NCI-H146 treated with DMSO at 0.1 percent for 48 hours (cell line): ENCODE results near the gene ZIC2.
"Not testable (repeated sequence)": the region's sequence is repeated elsewhere in the genome, so short reads cannot be mapped to it uniquely, and the experiment has no call there.

Experiments used
- DNase-seq: peaks from one replicate; lab custom pipeline; 2025; ENCODE audit not compliant: unreplicated experiment; lab: John Stamatoyannopoulos, UW

Gene ZIC2

GRCh38 chr13:99995589-99996380 lies 14.2 kb downstream of the ZIC2 start:
- DNase-seq = peak; percentile 88

GRCh38 chr13:99996381-99996973 lies 14.9 kb downstream of the ZIC2 start:
- peak; percentile 99 for DNase-seq

GRCh38 chr13:99997702-99998214 lies 16.2 kb downstream of the ZIC2 start:
- DNase-seq = no peak

GRCh38 chr13:99998261-99998660 lies 16.7 kb downstream of the ZIC2 start:
- no peak for DNase-seq

- DNase-seq = no peak
Measured at GRCh38 chr13:100014621-100015020, 33.0 kb downstream of the ZIC2 start.

GRCh38 chr13:100019780-100020356 lies 38.3 kb downstream of the ZIC2 start:
- DNase-seq = no peak

GRCh38 chr13:100022798-100023197 lies 41.2 kb downstream of the ZIC2 start:
- no peak for DNase-seq

GRCh38 chr13:100024023-100024422 lies 42.4 kb downstream of the ZIC2 start:
- no peak for DNase-seq

GRCh38 chr13:100029933-100030332 lies 48.3 kb downstream of the ZIC2 start:
- DNase-seq = no peak

- not testable (repeated sequence) for DNase-seq
Measured at GRCh38 chr13:100032642-100033041, 51.1 kb downstream of the ZIC2 start.

- no peak for DNase-seq
Measured at GRCh38 chr13:100035936-100036335, 54.4 kb downstream of the ZIC2 start.
